ENCODE measurements around the gene CNTNAP2.

CNTNAP2 gene

GRCh38 chr7:147298611-147299043 is 1182.0 kb downstream of the CNTNAP2 start:
- peak; percentile 83 for DNase-seq

GRCh38 chr7:147300293-147300692 is 1183.7 kb downstream of the CNTNAP2 start:
- DNase-seq, result no peak

DNA sequence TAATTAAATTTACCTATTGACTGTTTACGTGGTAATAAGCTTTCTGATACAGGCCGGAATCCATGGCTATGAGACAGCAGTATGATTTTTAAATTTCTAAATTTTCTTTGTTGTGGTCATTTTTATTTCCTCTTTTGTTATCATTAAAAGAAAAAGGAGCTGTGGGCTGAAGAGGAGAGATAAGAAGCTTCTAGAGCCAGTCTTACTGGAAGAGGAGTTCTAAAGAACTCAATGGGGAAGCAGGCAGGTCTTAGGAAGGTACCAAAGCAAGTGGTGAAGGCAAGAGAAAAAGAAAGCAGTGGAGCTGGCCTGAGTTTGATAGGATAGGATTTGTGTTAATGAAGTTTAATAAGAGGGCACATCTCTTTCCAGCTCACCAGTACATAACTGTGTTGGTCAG is 1187.8 kb downstream of the CNTNAP2 start:
- DNase-seq, result no peak

- no peak for DNase-seq
Observed at GRCh38 chr7:147305827-147306226, 1189.2 kb downstream of the CNTNAP2 start.

DNA sequence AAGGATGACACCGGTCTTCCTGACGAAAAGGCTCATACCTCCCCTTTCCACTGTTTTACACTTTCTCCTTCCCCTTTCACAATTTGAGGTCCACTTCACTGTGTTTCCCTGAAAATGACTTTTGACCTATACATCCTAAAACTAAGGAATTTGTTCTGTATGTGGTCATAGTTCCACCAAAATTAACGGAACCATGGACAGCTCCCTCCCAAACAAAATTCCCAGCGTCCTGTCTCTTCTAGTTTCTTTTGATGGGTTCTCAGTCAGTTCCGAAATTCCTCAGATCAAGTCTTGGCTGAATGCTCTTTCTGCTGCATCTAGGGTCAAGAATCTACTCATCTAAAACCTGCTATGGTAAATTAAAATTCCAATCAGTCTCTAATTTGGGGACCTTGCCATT is 1191.9 kb downstream of the CNTNAP2 start:
- DNase-seq, result peak; percentile 21

DNA sequence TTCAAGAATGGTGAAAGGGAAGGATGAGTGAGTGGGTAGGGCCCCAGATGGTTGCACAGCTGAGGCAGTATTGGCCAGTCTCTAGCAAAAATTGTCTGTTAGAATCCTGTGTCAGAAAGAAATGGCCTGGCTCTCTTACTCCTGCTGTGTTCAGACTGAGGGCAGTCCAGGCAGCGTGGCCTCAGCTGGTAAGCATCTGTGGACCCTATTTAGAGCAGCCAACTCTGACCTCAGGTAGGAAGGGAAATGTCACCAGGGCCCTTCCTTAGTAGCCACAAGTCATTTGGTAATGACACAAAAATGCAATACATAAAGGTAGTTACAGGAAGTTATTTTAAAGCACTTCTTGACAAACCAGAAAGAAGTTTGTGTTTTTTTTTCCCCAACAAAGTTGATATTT is 1194.7 kb downstream of the CNTNAP2 start:
- DNase-seq, result no peak

DNA sequence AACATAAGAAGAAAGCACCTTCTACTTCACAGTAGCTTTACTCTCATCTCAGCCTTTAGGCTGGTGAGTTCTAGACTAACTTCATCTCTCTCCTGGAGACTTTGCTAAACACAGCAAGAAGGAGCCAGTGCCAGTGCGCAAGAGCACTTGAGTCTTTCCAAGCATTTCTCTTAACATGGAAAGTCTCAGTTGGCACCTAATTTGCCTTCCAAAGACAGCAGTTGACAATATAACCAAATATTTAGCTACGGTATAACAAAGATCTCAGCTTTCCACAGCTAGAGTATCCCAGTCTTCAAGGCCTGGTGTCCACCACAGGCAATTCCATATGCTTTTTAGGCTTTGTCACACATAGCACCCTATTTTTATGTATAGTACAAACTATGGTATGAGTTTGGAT is 1204.9 kb downstream of the CNTNAP2 start:
- no peak for DNase-seq

GRCh38 chr7:147332988-147333387 is 1216.4 kb downstream of the CNTNAP2 start:
- no peak for DNase-seq

- DNase-seq, result peak; percentile 11
Observed at GRCh38 chr7:147363101-147363500, 1246.5 kb downstream of the CNTNAP2 start.

- no peak for DNase-seq
Observed at GRCh38 chr7:147376192-147376591, 1259.6 kb downstream of the CNTNAP2 start.

DNA sequence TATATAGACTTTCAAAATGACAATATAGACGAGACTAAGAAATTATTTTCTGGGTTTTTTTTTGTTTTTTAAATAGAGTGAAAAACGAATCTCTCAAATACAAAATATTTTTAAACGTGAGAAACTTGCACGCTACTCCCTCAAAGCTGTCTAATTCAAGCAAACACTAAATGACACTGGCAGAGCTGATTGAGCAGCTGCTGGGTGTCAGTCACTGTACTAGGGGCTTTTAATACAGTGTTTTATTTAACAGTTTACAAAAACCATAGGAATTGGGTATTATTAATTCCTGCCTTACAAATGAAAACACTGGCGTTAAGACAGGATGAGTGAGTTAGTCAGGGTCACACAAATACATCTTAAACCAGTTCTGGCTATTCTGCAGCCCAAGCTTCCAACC is 1264.3 kb downstream of the CNTNAP2 start:
- DNase-seq, result no peak

GRCh38 chr7:147394329-147394728 is 1277.7 kb downstream of the CNTNAP2 start:
- no peak for DNase-seq

- peak; percentile 70 for DNase-seq
Observed at GRCh38 chr7:147400221-147400689, 1283.7 kb downstream of the CNTNAP2 start.

GRCh38 chr7:147400925-147401324 is 1284.3 kb downstream of the CNTNAP2 start:
- no peak for DNase-seq

- DNase-seq, result no peak
Observed at GRCh38 chr7:147405621-147406020, 1289.0 kb downstream of the CNTNAP2 start.

DNA sequence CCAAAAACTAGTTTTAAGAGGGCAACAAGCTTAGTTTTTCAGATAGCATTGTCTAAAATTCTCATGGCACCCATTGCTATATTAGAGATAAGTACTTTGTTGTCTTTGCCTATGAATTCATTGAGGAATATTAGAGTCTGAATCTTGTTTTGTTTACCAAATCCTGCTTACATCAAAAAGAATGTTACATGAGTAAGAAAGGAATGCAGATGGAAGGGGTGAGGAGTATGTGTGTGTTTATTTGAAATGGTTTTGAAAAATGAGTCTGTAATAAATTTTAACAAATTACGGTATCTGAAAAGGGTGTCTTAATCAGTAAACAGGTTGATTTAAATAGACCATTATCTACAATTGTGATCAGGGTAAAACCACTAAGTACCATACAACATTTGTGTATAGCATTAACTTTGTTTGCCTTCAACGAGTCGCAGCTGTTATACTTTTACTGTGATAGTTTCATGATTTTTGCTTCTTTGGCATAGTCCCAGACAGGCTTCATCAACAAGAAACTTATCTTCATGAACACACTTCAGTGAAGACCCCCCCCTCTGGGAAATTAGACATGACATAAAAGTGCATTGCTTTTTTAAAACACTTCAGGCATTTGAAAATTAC is 1290.0 kb downstream of the CNTNAP2 start:
- peak; percentile 25 for DNase-seq

- peak; percentile 33 for DNase-seq
Observed at GRCh38 chr7:147411096-147411495, 1294.5 kb downstream of the CNTNAP2 start.

DNA sequence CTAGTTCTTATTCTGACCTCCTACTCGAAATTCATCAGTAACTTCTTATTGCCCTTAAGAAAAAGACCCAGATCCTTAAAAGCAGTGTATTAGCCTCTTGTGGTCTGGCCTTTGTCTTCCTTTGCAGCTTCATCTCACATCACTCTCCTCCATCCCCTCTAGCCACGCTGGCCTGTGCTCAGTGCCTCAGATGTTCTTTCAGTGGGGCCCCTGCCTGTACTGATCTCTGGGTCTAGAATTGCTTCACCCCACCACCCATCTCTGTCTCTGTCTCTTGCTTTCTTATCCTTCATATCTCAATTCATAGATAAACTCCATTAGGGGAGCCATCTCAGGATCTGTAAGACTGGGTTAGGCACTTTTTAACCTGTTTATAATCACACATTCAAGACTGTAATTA is 1295.5 kb downstream of the CNTNAP2 start:
- DNase-seq, result no peak

- peak; percentile 97 for DNase-seq
Observed at GRCh38 chr7:147412782-147413556, 1296.4 kb downstream of the CNTNAP2 start.

DNA sequence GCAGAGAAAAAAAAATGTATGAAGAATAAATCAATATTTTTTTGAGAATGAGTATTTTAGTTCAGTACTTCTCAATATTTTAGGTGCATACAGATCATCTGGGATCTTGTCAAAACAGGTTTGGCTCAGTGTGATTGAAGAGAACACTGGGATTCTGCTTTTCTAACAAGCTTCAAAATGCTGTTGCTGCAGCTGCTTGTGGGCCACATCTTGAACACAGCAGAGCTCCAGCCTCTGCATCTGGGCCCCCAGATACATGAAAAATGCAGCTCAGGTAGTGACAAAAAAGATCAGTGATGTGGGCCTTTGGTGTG is 1296.9 kb downstream of the CNTNAP2 start:
- DNase-seq, result no peak

- DNase-seq, result peak; percentile 45
Observed at GRCh38 chr7:147415991-147416390, 1299.4 kb downstream of the CNTNAP2 start.

- no peak for DNase-seq
Observed at GRCh38 chr7:147418966-147419365, 1302.4 kb downstream of the CNTNAP2 start.

- no peak for DNase-seq
Observed at GRCh38 chr7:147423875-147424274, 1307.3 kb downstream of the CNTNAP2 start.

- DNase-seq, result no peak
Observed at GRCh38 chr7:147428075-147428474, 1311.5 kb downstream of the CNTNAP2 start.

- no peak for DNase-seq
Observed at GRCh38 chr7:147429961-147430360, 1313.4 kb downstream of the CNTNAP2 start.

All from fibroblast of skin of right biceps (primary cell).